Measurements from ENCODE around the gene FBXL3.

The FBXL3 gene

DNA sequence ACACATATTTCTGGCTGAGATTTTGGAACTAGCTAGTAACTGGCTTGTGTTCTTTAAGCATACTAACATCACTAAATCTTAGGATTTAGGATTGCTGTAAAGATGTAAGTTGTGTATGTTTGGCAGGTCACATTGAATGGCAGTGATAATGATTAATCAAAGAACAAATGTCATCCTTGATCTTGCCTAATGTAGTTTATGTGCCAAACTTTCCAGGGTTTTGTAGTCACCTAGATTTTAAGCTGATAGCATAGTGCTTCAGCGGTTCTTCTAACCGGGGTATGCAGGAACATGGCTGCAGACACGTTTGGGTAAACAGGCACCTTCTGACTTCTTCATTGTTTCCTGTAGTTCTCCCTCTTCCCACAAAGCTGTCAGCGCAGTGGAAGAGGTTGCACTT lies 25.4 kb downstream of the FBXL3 start:
- TF ChIP-seq, protein P1, sequence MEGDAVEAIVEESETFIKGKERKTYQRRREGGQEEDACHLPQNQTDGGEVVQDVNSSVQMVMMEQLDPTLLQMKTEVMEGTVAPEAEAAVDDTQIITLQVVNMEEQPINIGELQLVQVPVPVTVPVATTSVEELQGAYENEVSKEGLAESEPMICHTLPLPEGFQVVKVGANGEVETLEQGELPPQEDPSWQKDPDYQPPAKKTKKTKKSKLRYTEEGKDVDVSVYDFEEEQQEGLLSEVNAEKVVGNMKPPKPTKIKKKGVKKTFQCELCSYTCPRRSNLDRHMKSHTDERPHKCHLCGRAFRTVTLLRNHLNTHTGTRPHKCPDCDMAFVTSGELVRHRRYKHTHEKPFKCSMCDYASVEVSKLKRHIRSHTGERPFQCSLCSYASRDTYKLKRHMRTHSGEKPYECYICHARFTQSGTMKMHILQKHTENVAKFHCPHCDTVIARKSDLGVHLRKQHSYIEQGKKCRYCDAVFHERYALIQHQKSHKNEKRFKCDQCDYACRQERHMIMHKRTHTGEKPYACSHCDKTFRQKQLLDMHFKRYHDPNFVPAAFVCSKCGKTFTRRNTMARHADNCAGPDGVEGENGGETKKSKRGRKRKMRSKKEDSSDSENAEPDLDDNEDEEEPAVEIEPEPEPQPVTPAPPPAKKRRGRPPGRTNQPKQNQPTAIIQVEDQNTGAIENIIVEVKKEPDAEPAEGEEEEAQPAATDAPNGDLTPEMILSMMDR (conservative IDR thresholded peaks at IDR 0.05; ENCODE audit: low read length) = no peak
- H3K4me3 ChIP-seq (ENCODE audit: low read length) = no peak overlapping the region
- no peak for DNase-seq (ENCODE audit: low read depth)

DNA sequence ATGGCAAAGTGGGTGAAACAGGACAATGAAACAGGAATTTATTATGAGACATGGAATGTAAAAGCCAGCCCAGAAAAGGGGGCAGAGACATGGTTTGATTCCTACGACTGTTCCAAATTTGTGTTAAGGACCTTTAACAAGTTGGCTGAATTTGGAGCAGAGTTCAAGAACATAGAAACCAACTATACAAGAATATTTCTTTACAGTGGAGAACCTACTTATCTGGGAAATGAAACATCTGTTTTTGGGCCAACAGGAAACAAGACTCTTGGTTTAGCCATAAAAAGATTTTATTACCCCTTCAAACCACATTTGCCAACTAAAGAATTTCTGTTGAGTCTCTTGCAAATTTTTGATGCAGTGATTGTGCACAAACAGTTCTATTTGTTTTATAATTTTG lies 26.5 kb downstream of the FBXL3 start:
- no peak overlapping the region for H3K4me3 ChIP-seq (ENCODE audit: low read length)
- peak; percentile 55 for DNase-seq (ENCODE audit: low read depth)

DNA sequence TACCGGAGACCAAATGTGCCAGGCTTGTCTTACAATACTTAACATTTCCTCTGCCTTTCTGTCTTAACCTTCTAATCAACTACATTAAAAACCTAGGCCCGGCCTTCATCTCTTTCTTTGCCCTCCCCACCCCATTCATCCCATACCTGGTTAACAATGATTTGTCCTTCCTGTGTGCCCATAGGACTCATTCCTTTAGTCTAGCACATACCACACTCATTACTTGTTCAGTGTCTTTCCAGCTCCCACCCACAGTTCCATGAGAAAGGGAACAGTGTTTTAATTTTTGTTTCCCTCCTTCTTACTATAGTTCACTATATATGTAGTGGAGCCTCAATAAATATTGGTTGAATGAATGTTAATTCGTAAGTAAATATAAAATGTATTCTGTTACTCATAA lies 32.7 kb downstream of the FBXL3 start:
- no peak overlapping the region for H3K4me3 ChIP-seq (ENCODE audit: low read length)
- no peak for DNase-seq (ENCODE audit: low read depth)
- TF ChIP-seq, protein P1 (conservative IDR thresholded peaks at IDR 0.05; ENCODE audit: low read length) = no peak

More for the DNA sequence above, 26.5 kb downstream of the FBXL3 start:
- TF ChIP-seq, protein P1 (conservative IDR thresholded peaks at IDR 0.05; ENCODE audit: low read length) = no peak

DNA sequence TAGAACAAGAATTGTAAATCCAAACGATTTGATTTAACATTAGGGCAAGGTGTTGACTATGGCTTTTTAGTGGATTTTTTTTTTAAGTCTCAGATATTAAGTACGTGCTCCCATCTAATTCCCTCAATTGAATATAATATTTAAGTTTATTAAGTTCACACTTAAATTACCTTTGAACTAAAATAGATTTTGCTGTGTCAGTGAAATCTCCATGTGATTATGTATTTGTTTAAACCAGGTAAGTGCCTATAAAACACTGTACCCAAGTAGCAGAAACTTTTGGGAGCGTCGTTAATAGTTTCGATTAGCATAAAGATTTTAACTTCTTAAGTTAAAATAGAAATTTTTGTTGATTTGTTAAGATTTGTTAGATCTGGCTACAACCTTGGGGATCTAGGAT lies 33.5 kb downstream of the FBXL3 start:
- no peak overlapping the region for H3K4me3 ChIP-seq (ENCODE audit: low read length)
- no peak for DNase-seq (ENCODE audit: low read depth)
- TF ChIP-seq, protein P1 (conservative IDR thresholded peaks at IDR 0.05; ENCODE audit: low read length) = no peak

DNA sequence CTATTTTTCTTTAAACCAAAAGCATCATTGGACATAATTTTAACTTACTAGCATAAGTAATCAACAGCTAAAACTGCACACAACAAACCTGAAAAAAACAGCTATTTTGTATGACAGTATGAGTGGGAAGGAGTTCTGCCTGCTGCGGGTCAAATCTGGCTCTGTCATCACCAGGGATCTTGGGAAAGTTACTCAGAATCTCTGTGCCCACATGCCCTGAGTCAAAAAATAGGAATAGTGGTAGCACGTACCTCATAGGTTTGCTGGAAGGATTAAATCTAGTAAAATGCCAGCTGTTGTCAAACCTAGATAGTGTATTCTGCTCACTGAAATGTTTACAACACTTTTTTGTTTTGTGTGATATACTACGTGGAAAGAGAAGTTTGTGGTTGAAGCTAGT lies 33.9 kb downstream of the FBXL3 start:
- TF ChIP-seq, protein P1 (conservative IDR thresholded peaks at IDR 0.05; ENCODE audit: low read length) = no peak
- peak overlapping the region; percentile 90 for H3K4me3 ChIP-seq (ENCODE audit: low read length)
- DNase-seq (ENCODE audit: low read depth) = peak; percentile 32

DNA sequence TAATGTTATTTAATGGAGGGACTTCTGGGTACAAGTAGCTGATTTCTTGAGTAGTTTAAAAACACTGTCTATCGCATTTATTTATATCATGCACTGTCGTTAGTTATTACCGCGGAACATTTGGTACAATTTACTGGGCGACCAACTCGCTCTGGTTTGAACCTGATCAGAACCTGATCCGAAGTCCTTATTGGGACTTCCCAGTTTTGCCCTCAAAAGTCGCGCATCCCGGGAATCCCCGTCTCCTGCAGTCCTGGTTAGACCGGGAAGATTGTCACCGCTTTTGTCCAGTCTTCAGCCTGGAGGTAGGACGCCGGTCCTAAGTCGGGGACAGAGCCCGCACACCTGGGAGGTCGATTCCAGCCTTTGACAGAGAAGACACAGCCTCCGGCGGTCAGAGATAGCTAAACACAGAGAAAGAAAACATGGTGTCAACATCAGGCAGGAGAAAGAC lies 34.4 kb downstream of the FBXL3 start:
- peak; percentile 26 for DNase-seq (ENCODE audit: low read depth)
- peak overlapping the region; percentile 90 for H3K4me3 ChIP-seq (ENCODE audit: low read length)
- TF ChIP-seq, protein P1 (conservative IDR thresholded peaks at IDR 0.05; ENCODE audit: low read length) = no peak

DNA sequence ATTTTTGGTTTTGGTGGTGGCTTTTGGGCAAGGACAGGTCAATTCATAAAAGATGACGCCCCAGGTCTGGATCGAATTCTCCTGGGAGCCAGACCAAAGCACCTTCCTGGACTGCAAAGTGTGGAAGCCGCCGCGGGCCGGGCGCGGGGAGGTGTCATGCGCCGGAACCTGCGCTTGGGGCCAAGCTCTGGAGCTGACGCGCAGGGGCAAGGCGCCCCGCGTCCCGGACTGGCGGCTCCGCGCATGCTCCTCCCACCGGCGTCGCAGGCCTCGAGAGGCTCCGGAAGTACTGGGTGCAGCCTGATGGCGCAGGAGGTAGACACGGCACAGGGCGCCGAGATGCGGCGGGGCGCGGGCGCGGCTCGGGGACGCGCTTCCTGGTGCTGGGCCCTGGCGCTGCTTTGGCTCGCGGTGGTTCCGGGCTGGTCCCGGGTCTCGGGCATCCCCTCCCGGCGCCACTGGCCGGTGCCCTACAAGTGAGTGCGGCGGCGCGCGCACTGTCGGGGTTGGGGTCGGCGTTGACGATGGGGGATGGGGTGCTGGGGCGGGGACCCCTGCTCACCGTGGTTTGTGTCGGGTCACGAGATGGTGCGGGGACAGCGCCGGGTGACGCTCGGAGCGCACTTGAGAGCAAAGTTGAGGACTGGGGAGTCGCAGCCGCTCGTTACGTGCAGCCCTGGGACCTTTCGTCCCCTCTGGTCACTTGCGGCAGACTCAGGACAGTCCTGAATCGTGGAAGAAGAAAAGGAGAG lies 35.0 kb downstream of the FBXL3 start, which contains the start of gene CLN5:
Gene CLN5 (plus strand): TSS at position 286 of the 752 bp plus-strand sequence. CDS start 18 bp downstream, at position 304.
- H3K4me3 ChIP-seq (ENCODE audit: low read length) = peak within 1 kb of the TSS; percentile 90
- TF ChIP-seq, protein P1 (conservative IDR thresholded peaks at IDR 0.05; ENCODE audit: low read length) = no peak
- DNase-seq (ENCODE audit: low read depth) = peak; percentile 92
